ENCODE data around the gene LAMP5. TPM values are rescaled to one million over a fixed set of nuclear protein-coding genes. Genes with fewer than 3 reads are reported as not detected.

The LAMP5 gene, protein sequence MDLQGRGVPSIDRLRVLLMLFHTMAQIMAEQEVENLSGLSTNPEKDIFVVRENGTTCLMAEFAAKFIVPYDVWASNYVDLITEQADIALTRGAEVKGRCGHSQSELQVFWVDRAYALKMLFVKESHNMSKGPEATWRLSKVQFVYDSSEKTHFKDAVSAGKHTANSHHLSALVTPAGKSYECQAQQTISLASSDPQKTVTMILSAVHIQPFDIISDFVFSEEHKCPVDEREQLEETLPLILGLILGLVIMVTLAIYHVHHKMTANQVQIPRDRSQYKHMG
- total RNA-seq (2022; extraction: Qiagen RNA extraction): 0.13 TPM in 1 of 5 replicates, not detected in the others

GRCh38 chr20:9514461-9515213 is at the start of gene LAMP5:
TSS of gene LAMP5 (plus strand) at chr20:9514590. CDS start at chr20:9514853, 263 bp downstream.

Measured in A549 treated with Hydrocortisone at 1 μM for 4 hours (cell line).